ENCODE results near the gene RANBP17. TPM values are rescaled to one million over a fixed set of nuclear protein-coding genes. Genes with fewer than 3 reads are reported as not detected.

Gene RANBP17
- total and polyA plus RNA-seq, 2 of the 4 experiments (the other 2 are of a cell fraction), result 8.2 to 29.0 TPM

- intact Hi-C loops (cut with micrococcal nuclease) (no loop called here), in situ Hi-C loops (cut with MboI; ENCODE audit: low sequenced_read_pairs) (no loop called here), dilution Hi-C loops (cut with HindIII; ENCODE audit: low sequenced_read_pairs, unreplicated experiment) (no loop called here)
- Histone ChIP-seq H3K23ac (ENCODE audit: low read depth, low read length) (no peak overlapping the region), H2BK120ac (ENCODE audit: low read depth, low read length) (no peak overlapping the region), H4K5ac (ENCODE audit: low read depth, low read length) (no peak overlapping the region), H3K27ac (ENCODE audit: insufficient read depth, low read length) (no peak overlapping the region), H2AK9ac (replicated peaks; ENCODE audit: low read depth, low read length, poor library complexity) (no peak overlapping the region), H2BK5ac (ENCODE audit: low read depth, low read length, poor library complexity, severe bottlenecking) (no peak overlapping the region), H2BK15ac (ENCODE audit: low read depth, low read length) (no peak overlapping the region), H3K4me2 (ENCODE audit: low read depth, low read length) (no peak overlapping the region), H3K4me1 (ENCODE audit: control insufficient read depth, insufficient read depth, low read length) (peaks cover 2% of the 10 kb centered on the region; the same call in 1 of the 2 replicates), H2AK5ac (ENCODE audit: low read depth, low read length) (no peak overlapping the region), H3K56ac (ENCODE audit: extremely low read depth, insufficient read depth, low read length) (no peak overlapping the region), H3K18ac (ENCODE audit: low read depth, low read length) (no peak overlapping the region), H4K20me1 (ENCODE audit: insufficient read depth, low read length) (no peaks in the 10 kb centered on the region), H4K8ac (ENCODE audit: low read depth in 2 of 2, low read length in 2 of 2) (no peak overlapping the region), H3K4ac (ENCODE audit: low read depth, low read length) (no peak overlapping the region), H3K4me3 (ENCODE audit: insufficient read depth, low read depth, low read length) (no peak overlapping the region), H3K27me3 (ENCODE audit: control insufficient read depth, insufficient read depth, low read length) (no peaks in the 10 kb centered on the region), H4K91ac (ENCODE audit: insufficient read depth, low read depth, low read length) (no peak overlapping the region), H2BK20ac (ENCODE audit: low read depth, low read length) (no peak overlapping the region), H3K79me1 (ENCODE audit: low read depth in 1 of 2, low read length in 2 of 2) (no peaks in the 10 kb centered on the region), H3K9me3 (ENCODE audit: control insufficient read depth, insufficient read depth, low read length) (no peaks in the 10 kb centered on the region), H3K14ac (replicated peaks; ENCODE audit: low read depth, low read length) (no peak overlapping the region), H3K36me3 (ENCODE audit: control insufficient read depth, insufficient read depth, low read length) (no peaks in the 10 kb centered on the region), H3K9me1 (ENCODE audit: insufficient read depth, low read length) (peaks cover 2% of the 10 kb centered on the region; the same call in 1 of the 2 replicates), H3K9ac (ENCODE audit: low read depth, low read length) (no peak overlapping the region), H2AFZ (replicated peaks; ENCODE audit: low read length, poor library complexity) (no peak overlapping the region)
- no peak for DNase-seq
- WGBS, 2 experiments (ENCODE audit: extremely low coverage in 2 of 2, insufficient read length in 1 of 2), result no CpG with 5 or more reads among the region's 2 CpGs
- no peak for ATAC-seq (ENCODE audit: low read depth)
- no TSS peak for BruUV-seq (replicated peaks)
- ChIA-PET POLR2A (ENCODE audit: unreplicated experiment) (interaction anchor here (0.6 kb wide), 1 partner anchor 1087 kb away, joined by 11 read pairs; no protein-coding TSS in a partner anchor), CTCF (no interaction called here)
- TF ChIP-seq POLR2A (IDR thresholded peaks at IDR 0.05; ENCODE audit: low read depth, low read length), result no peak
- TF ChIP-seq MAZ (IDR thresholded peaks at IDR 0.05; ENCODE audit: borderline replicate concordance, low read depth, low read length), result no peak
- no peak for TF ChIP-seq SMC3 (IDR thresholded peaks at IDR 0.05; ENCODE audit: low read depth, low read length)
- no peak for TF ChIP-seq BHLHE40 (IDR thresholded peaks at IDR 0.05; ENCODE audit: low read depth, low read length)
- no peak for TF ChIP-seq FOS (IDR thresholded peaks at IDR 0.05; ENCODE audit: low read depth, low read length)
- no peak for TF ChIP-seq MAFK (IDR thresholded peaks at IDR 0.05; ENCODE audit: low read depth, low read length)
- no peak for TF ChIP-seq CHD1 (IDR thresholded peaks at IDR 0.05; ENCODE audit: low read depth, low read length)
- no peak for TF ChIP-seq CEBPB (IDR thresholded peaks at IDR 0.05; ENCODE audit: low read depth, low read length)
- no peak for TF ChIP-seq ELK1 (IDR thresholded peaks at IDR 0.05; ENCODE audit: borderline replicate concordance, low read depth, low read length)
- TF ChIP-seq RAD21 (IDR thresholded peaks at IDR 0.05; ENCODE audit: low read length), result no peak
- TF ChIP-seq MXI1 (IDR thresholded peaks at IDR 0.05; ENCODE audit: borderline replicate concordance, low read depth, low read length), result no peak
- no peak for TF ChIP-seq USF2 (IDR thresholded peaks at IDR 0.05; ENCODE audit: low read depth, low read length)
- no peak for TF ChIP-seq RFX5 (IDR thresholded peaks at IDR 0.05; ENCODE audit: low read depth, low read length)
- TF ChIP-seq RCOR1 (IDR thresholded peaks at IDR 0.05; ENCODE audit: insufficient replicate concordance, low read length), result no peak
Observed at GRCh38 chr5:170843870-170844269, 17.9 kb upstream of the RANBP17 start.

Measured in IMR-90 (cell line).